Measurements from ENCODE around the gene SH3D21.

- TF ChIP-seq CTCF (conservative IDR thresholded peaks at IDR 0.05; ENCODE audit: low read length): no peak
- TF ChIP-seq EZH2phosphoT487 (IDR thresholded peaks at IDR 0.05; ENCODE audit: borderline replicate concordance, low read depth, low read length): no peak
Observed at GRCh38 chr1:36305915-36306209, 306 bp upstream of the SH3D21 start.
